ENCODE results near the gene INPP5A.
"Not testable (repeated sequence)": the region's sequence is repeated elsewhere in the genome, so short reads cannot be mapped to it uniquely, and the experiment has no call there.

INPP5A gene

GRCh38 chr10:132564249-132564605 is 26.6 kb downstream of the INPP5A start:
- DNase-seq (ENCODE audit: low spot score), result no peak

GRCh38 chr10:132564690-132565089 is 27.1 kb downstream of the INPP5A start:
- DNase-seq (ENCODE audit: low spot score), result no peak

- DNase-seq (ENCODE audit: low spot score), result no peak
Measured at GRCh38 chr10:132565516-132566209, 28.1 kb downstream of the INPP5A start.

- DNase-seq (ENCODE audit: low spot score), result no peak
Measured at GRCh38 chr10:132566892-132567291, 29.3 kb downstream of the INPP5A start.

GRCh38 chr10:132570265-132570664 is 32.7 kb downstream of the INPP5A start:
- no peak for DNase-seq (ENCODE audit: low spot score)

- peak; percentile 26 for DNase-seq (ENCODE audit: low spot score)
Measured at GRCh38 chr10:132570771-132571649, 33.4 kb downstream of the INPP5A start.

GRCh38 chr10:132571650-132572544 is 34.3 kb downstream of the INPP5A start:
- no peak for DNase-seq (ENCODE audit: low spot score)

- DNase-seq (ENCODE audit: low spot score), result no peak
Measured at GRCh38 chr10:132572545-132572937, 35.0 kb downstream of the INPP5A start.

- DNase-seq (ENCODE audit: low spot score), result not testable (repeated sequence)
Measured at GRCh38 chr10:132572946-132573345, 35.4 kb downstream of the INPP5A start.

GRCh38 chr10:132574288-132574687 is 36.7 kb downstream of the INPP5A start:
- DNase-seq (ENCODE audit: low spot score), result no peak

GRCh38 chr10:132574783-132575319 is 37.3 kb downstream of the INPP5A start:
- DNase-seq (ENCODE audit: low spot score), result no peak

GRCh38 chr10:132575320-132576201 is 38.0 kb downstream of the INPP5A start:
- DNase-seq (ENCODE audit: low spot score), result peak; percentile 78

GRCh38 chr10:132576671-132577349 is 39.2 kb downstream of the INPP5A start:
- DNase-seq (ENCODE audit: low spot score), result no peak

GRCh38 chr10:132577350-132578003 is 39.9 kb downstream of the INPP5A start:
- DNase-seq (ENCODE audit: low spot score), result peak; percentile 60

GRCh38 chr10:132578287-132578951 is 40.8 kb downstream of the INPP5A start:
- no peak for DNase-seq (ENCODE audit: low spot score)

- no peak for DNase-seq (ENCODE audit: low spot score)
Measured at GRCh38 chr10:132579027-132579859, 41.7 kb downstream of the INPP5A start.

- DNase-seq (ENCODE audit: low spot score), result no peak
Measured at GRCh38 chr10:132580143-132580542, 42.6 kb downstream of the INPP5A start.

- DNase-seq (ENCODE audit: low spot score), result no peak
Measured at GRCh38 chr10:132580617-132581016, 43.0 kb downstream of the INPP5A start.

Measured in pons (tissue), 1 donor.